Left ventricle myocardium inferior (tissue), 1 donor: Measurements from ENCODE around the gene FPR2. TPM values are rescaled to one million over a fixed set of nuclear protein-coding genes. Genes with fewer than 3 reads are reported as not detected.
"Not testable (repeated sequence)": the region's sequence is repeated elsewhere in the genome, so short reads cannot be mapped to it uniquely, and the experiment has no call there.

ENCODE experiments used
- DNase-seq: peaks from one replicate; pipeline ENCODE4 v3.0.0-alpha.2; 2020
- H3K27ac ChIP-seq: fragments of 200-600 bp; replicated peaks from 2 replicates; pipeline ENCODE4 v1.8.0; 2021
- H3K27me3 ChIP-seq: fragments of 200-600 bp; 2 replicates; pipeline ENCODE4 v1.8.0; 2021; ENCODE audit warnings: low read depth
- H3K36me3 ChIP-seq: fragments of 200-600 bp; 2 replicates; pipeline ENCODE4 v1.8.0; 2021
- H3K4me1 ChIP-seq: fragments of 200-600 bp; 2 replicates; pipeline ENCODE4 v1.8.0; 2021
- H3K4me3 ChIP-seq: fragments of 200-600 bp; 2 replicates; pipeline ENCODE4 v1.8.0; 2021; ENCODE audit warnings: mild to moderate bottlenecking, moderate library complexity
- H3K9me3 ChIP-seq: fragments of 200-600 bp; replicated peaks from 2 replicates; pipeline ENCODE4 v1.8.0; 2021
- intact Hi-C: fragments of 100-400 bp; cut with micrococcal nuclease; formaldehyde crosslinking; loops from one replicate; pipeline ENCODE4 v1.11.0; 2022
- total RNA-seq: library from RNA; stranded (reverse); fragmentation: NEBNext Ultra II Directional; extraction: Animal tissue kit (Norgen Biotek cat#: 25700); gene quantifications from one replicate; pipeline ENCODE4 v1.2.1, GENCODE V29; 2021
- TF ChIP-seq, protein P1 (sequence below): fragments of 200-600 bp; IDR thresholded peaks from 2 replicates; pipeline ENCODE4 v1.8.0; 2021; ENCODE audit warnings: antibody characterized with exemption, mild to moderate bottlenecking, borderline replicate concordance
- donor health status: DM: no; HTN: yes; CAD: no; lungs with severe emphysema.

Gene FPR2
- total RNA-seq, 1 donor from 2014 or later: 0.74 TPM

DNA sequence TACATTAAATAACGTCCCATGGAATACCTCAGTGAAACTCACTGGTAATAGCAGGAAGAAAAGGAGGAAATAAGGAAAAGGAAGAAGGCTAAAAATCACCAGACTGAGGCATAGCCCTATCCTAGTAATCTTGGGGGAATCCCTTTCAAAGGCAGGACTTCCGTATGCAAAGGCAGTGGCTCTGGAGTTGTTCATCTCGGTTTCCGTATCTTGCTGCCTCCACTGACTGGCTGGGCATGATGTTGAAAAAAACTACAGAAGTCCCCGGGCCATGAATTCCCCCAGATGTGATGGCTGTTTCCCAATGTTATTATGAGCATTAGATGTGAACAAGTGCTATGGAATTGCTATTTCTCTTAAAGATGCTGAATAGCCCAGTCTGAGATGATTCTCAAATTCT is 5.5 kb downstream of the FPR2 start:
- DNase-seq: no peak
- H3K9me3 ChIP-seq: no peaks in the 10 kb centered on the region
- intact Hi-C loops: no loop called here
- no peak overlapping the region for H3K27ac ChIP-seq
- H3K36me3 ChIP-seq: no peaks in the 10 kb centered on the region
- peaks cover 22% of the 10 kb centered on the region for H3K27me3 ChIP-seq
- no peak overlapping the region for H3K4me3 ChIP-seq
- no peaks in the 10 kb centered on the region for H3K4me1 ChIP-seq
- TF ChIP-seq, protein P1, sequence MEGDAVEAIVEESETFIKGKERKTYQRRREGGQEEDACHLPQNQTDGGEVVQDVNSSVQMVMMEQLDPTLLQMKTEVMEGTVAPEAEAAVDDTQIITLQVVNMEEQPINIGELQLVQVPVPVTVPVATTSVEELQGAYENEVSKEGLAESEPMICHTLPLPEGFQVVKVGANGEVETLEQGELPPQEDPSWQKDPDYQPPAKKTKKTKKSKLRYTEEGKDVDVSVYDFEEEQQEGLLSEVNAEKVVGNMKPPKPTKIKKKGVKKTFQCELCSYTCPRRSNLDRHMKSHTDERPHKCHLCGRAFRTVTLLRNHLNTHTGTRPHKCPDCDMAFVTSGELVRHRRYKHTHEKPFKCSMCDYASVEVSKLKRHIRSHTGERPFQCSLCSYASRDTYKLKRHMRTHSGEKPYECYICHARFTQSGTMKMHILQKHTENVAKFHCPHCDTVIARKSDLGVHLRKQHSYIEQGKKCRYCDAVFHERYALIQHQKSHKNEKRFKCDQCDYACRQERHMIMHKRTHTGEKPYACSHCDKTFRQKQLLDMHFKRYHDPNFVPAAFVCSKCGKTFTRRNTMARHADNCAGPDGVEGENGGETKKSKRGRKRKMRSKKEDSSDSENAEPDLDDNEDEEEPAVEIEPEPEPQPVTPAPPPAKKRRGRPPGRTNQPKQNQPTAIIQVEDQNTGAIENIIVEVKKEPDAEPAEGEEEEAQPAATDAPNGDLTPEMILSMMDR: no peak

DNA sequence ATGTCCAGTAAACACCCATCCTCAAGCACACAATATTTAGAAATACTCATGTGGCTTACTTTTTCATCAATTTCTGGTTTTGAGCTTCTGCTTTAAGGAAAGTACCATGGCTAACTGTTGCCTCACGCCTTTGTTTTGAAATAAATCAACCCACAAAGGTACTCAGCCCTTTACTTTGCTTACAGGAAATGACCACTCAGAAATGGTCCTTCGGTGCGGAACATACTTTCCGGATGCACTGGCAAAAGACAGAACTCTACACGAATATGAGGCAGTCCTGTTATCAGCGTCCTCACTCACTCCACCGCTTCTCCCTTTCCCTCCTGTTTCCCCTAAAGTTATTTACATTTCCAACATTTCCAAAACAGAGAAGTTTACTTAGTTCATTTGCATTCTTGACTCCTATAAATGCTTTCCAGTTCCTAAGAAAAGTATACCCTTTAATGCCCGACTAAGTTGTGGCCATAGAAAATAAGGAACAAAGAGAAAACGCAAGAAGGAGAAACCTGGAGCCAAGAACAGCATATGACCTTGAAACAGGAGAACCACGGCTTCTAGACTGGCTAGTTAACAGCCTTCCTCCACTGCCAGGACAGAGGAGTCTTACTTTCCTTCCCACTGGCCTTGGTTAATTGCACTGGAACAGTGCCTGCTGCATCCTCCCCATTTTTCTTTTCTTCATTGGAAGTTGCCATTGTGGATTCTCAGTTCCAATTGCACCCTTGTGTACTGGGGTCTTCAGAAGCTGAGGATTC is 10.6 kb downstream of the FPR2 start:
- Histone ChIP-seq H3K27me3 (peaks cover 41% of the 10 kb centered on the region), H3K4me1 (no peaks in the 10 kb centered on the region), H3K36me3 (no peaks in the 10 kb centered on the region), H3K4me3 (no peak overlapping the region), H3K27ac (no peak overlapping the region), H3K9me3 (no peaks in the 10 kb centered on the region)
- no peak for DNase-seq
- TF ChIP-seq, protein P1: no peak
- intact Hi-C loops: loop anchor here (10.0 kb wide), 1 partner anchor 297 kb away; the partner anchor contains the start of gene CEACAM18

DNA sequence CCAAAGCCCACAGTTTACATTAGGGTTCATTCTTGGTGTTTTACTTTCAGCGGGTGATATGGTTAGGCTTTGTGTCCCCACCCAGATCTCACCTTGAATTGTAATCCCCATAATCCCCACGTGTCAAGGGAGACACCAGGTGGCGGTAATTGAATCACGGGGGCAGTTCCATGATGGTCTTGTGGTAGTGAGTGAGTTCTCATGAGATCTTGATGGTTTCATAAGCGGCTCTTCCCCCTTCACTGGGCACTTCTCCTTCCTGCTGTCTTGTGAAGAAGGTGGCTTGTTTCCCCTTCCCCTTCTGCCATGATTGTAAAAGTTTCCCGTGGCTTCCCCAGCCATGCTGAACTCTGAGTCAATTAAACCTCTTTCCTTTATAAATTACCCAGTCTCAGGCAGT is 12.0 kb downstream of the FPR2 start:
- TF ChIP-seq, protein P1: no peak
- Histone ChIP-seq H3K36me3 (no peaks in the 10 kb centered on the region), H3K4me3 (no peak overlapping the region), H3K27me3 (peaks cover 41% of the 10 kb centered on the region), H3K4me1 (peaks cover under 1% of the 10 kb centered on the region), H3K9me3 (no peaks in the 10 kb centered on the region), H3K27ac (no peak overlapping the region)
- intact Hi-C loops: loop anchor here (10.0 kb wide), 1 partner anchor 298 kb away; the partner anchor contains the start of gene CEACAM18
- no peak for DNase-seq

GRCh38 chr19:51776561-51776960 is 15.6 kb downstream of the FPR2 start:
- not testable (repeated sequence) for H3K4me1 ChIP-seq, H3K4me3 ChIP-seq, DNase-seq, H3K9me3 ChIP-seq, H3K36me3 ChIP-seq, H3K27ac ChIP-seq
- H3K27me3 ChIP-seq: peaks cover 45% of the 10 kb centered on the region
- intact Hi-C loops: loop anchor here (10.0 kb wide), 1 partner anchor 302 kb away; the partner anchor contains the start of gene CEACAM18

GRCh38 chr19:51777570-51778462 is 16.8 kb downstream of the FPR2 start:
- no peak overlapping the region for H3K4me3 ChIP-seq
- no peaks in the 10 kb centered on the region for H3K36me3 ChIP-seq
- peaks cover 2% of the 10 kb centered on the region for H3K4me1 ChIP-seq
- peak; percentile 67 for DNase-seq
- H3K27me3 ChIP-seq: peaks cover 32% of the 10 kb centered on the region
- H3K9me3 ChIP-seq: no peaks in the 10 kb centered on the region
- TF ChIP-seq, protein P1: peak; percentile 84
- no peak overlapping the region for H3K27ac ChIP-seq
- intact Hi-C loops: loop anchor here (10.0 kb wide), 1 partner anchor 303 kb away; the partner anchor contains the start of gene CEACAM18
